G401 (cell line): ENCODE data around the gene CWF19L1. TPM values are rescaled to one million over a fixed set of nuclear protein-coding genes. Genes with fewer than 3 reads are reported as not detected.
"Not testable (repeated sequence)": the region's sequence is repeated elsewhere in the genome, so short reads cannot be mapped to it uniquely, and the experiment has no call there.

ENCODE experiments used
- DNase-seq: peaks from one replicate; pipeline ENCODE4 v3.0.0-alpha.2; 2015; ENCODE audit warnings: low spot score
- in situ Hi-C: cut with HindIII; loops from 2 replicates; pipeline ENCODE4 v1.10.0; 2016; ENCODE audit warnings: low sequenced_read_pairs, mixed read lengths
- total RNA-seq: library from RNA; depleted of rRNA; stranded (reverse); fragments of >200 nt; shearing (Covaris generic); gene quantifications from 2 replicates; pipeline ENCODE4 v1.2.3, GENCODE V29; 2014; rRNA removed

Gene CWF19L1
- 38.6 and 46.6 TPM in 2 replicates for total RNA-seq

DNA sequence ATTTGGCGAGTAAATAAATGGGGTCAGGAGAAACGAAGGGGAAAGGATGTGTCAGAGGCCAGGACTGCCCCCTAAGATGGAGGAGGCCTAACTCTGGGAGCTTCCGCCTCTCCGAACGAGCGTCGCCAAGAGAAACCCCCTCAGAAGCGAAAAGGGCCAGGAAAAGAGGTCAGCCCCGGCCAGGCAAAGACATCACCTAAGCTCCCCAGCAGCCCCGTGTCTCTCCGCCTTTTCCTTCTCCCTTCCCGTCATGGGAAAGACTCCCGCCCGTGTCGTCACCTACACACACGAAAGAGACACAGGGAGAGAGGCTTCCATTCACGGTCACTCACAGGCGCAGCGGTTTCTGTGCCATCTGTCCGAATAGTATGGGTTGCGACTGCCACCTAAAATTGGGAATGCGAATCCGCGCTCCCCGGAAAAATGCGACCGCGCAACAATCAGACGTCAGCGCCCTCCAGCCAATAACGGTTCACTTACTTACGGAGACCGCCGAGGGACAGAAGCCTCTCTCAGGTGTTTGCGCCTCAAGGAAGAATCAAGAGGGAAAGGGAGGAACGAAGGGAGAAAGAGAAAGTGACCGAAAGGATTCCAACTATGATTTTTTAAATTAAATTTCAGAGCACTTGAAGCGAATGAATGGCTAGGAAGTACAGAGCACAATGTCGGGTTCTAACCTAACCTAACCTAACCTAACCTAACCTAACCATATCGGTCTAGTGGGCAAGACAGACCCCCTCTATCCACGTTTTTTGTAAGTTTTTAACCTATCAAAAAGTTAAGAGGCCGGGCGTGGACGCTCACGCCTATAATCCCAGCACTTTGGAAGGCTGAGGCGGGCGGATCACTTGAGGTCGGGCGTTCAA is at the start of gene CWF19L1:
Gene CWF19L1 (minus strand): TSS at position 400 of the 866 bp plus-strand sequence. CDS start 45 bp downstream, at position 355.
- peak; percentile 89 for DNase-seq
- in situ Hi-C loops = no loop called here

DNA sequence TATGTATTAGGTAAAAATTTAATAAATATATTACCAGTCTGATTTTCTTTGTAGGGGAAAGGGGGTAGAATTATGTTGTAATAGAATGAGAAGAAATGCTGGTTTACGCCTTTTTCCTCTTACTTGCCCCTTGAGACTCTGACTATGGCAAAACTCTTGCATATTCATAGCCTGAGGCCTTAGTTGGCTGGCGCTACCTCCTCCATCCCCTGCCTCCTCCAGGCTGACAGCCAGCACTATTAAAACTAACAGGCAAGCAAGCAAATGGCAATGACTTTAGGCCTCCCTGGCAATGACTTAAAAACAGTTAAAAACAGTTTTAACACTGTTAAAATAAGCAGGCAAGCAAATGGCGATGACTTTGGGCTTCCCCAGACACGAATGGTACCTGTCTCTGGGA is 48.2 kb upstream of the CWF19L1 start:
- in situ Hi-C loops = no loop called here
- no peak for DNase-seq

DNA sequence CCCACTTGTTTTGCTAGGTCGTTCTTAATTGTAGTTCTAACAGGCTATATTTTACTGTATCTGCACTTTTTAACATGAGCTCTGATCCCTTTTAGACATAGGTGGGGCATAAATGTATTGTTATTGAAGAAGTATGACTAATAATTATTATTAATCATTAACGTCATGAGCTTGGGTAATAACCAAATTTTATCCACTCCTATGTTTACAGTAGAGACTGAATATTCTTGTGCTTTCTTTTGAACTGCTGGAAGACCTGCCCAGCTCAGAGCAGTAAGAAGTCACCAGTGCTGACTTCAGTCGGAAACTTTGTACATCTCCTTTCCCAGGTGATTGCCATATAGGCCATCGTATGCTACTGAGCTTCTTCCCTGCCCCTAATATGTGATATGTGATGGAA is 43.9 kb upstream of the CWF19L1 start:
- no peak for DNase-seq
- in situ Hi-C loops = no loop called here

DNA sequence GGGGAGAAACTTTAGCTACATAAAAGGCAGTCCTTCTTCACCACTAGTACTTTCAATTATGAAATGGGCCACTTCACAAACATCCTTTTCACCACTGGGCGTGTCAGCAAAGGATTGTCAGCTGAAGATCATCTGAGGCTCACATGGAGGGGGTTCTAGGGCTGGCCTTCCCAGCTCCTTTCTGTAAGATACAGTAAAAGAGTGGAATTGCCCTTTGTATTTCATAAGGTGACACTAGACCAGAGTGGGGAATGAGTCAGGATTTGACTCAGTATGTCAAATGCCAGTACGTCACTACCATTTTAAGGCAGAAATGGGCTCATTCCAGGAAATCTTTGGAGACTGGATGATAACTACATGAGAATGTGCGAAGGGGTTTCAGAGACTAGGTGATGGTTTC is 40.2 kb upstream of the CWF19L1 start:
- no peak for DNase-seq
- in situ Hi-C loops = no loop called here

DNA sequence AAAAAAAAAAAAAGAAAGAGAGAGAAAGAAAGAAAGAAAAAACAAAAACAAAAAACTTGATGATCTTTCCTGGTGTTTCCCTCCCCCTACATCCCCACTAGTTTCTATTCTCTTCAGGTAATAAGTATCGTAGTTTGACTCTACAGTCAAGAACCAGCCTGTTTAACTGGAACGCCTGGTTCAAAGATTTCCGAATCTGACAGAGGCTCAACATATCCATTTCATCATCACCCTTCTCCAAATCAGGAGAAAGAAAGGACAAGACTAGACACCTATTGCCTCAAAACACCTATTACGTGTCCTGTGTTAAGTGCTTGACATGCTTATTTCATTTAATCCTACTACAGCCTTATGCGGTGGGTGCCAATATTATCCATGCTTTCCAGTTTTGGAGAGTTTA is 39.4 kb upstream of the CWF19L1 start:
- in situ Hi-C loops = no loop called here
- no peak for DNase-seq

GRCh38 chr10:100304414-100304813 is 37.0 kb upstream of the CWF19L1 start:
- no peak for DNase-seq
- in situ Hi-C loops = no loop called here

DNA sequence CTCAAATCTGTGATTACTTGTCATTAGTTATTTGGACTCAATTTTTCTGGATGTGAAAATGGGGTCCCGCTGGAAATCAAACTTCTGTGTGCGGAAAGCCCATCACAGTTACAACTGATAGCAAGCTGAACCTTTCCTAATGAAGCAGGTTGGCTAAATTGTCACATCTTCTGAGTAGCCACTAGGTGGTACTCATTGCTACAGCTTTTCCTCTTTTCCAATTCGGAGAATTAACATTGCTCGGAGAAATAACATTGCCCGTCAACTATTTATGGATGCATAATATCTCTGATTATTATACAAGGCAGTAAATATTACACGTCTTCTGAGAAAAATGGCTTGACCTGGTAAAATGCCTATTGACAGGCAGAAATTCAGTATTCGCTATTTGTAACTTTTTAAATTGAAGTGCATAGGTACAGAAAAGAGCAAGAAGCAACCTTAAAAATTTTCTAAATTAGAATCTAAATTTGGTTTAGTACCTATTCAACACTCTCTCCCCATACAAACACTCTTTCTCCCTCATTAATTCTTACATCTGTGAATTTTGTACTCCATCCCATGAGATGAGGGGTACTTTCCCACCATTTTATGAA is 36.4 kb upstream of the CWF19L1 start:
- DNase-seq = peak; percentile 47
- in situ Hi-C loops = no loop called here

DNA sequence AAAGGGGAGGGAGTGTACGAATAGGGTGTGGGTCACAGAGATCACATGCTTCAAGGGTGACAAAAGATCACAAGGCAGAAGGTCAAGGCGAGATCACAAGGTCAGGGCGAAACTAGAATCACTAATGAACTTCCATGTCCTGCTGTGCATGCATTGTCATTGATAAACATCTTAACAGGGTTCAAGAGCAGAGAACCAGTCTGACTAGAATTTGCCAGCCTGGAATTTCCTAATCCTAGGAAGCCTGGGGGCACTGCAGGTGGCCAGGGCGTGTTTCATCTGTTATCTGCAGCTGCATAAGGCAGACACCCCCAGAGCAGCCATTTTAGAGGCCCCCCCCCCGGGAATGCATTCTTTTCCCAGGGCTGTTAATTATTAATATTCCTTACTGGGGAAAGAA is 33.7 kb upstream of the CWF19L1 start:
- in situ Hi-C loops, DNase-seq: not testable (repeated sequence)

DNA sequence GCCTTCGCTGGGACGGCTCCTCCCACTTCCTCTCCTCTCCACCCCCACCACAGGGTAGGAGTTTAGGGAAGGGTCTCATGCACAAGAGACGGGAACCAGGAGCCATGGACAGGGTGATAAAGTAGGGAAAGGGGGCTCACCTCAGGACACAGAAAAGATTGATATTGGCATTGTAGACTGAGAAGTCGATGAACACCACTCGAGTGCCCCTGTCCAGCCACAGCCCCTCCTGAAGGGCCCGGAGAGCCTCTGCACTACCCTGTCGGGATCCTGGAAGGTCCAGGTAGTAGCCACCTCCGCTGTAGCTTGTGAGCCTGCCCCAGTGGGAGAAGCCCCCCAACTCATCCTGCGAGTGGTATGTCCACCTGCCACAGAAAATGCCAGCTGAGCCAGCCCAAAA is 29.8 kb upstream of the CWF19L1 start:
- DNase-seq = no peak
- in situ Hi-C loops = no loop called here

GRCh38 chr10:100293066-100293465 is 25.6 kb upstream of the CWF19L1 start:
- no peak for DNase-seq
- in situ Hi-C loops = no loop called here

- DNase-seq, in situ Hi-C loops: not testable (repeated sequence)
These were observed 24.9 kb upstream of the CWF19L1 start for GRCh38 chr10:100292300-100292699.

GRCh38 chr10:100291356-100291755 is 23.9 kb upstream of the CWF19L1 start:
- in situ Hi-C loops = no loop called here
- DNase-seq = no peak

- in situ Hi-C loops = no loop called here
- no peak for DNase-seq
These were observed 22.2 kb upstream of the CWF19L1 start for GRCh38 chr10:100289641-100290040.

DNA sequence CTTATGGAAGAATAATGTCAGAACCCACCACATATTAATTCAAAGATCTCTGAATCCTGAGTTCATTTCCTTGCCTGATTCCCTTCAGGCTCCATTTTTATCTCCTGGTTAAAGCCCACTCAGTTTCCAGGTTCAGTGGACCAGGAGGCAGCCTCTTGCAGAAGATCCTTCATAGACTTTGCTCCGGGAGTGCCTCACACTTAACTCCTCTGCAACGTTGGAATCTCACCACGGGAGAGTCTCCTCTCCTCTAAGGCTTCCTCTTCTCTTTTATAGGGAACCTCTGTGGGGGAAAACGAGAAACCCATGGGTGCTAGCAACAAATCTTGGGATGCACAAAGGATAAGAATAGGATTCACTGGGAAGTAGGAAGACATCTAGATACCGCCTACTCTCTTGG is 20.8 kb upstream of the CWF19L1 start:
- DNase-seq = no peak
- in situ Hi-C loops = no loop called here

DNA sequence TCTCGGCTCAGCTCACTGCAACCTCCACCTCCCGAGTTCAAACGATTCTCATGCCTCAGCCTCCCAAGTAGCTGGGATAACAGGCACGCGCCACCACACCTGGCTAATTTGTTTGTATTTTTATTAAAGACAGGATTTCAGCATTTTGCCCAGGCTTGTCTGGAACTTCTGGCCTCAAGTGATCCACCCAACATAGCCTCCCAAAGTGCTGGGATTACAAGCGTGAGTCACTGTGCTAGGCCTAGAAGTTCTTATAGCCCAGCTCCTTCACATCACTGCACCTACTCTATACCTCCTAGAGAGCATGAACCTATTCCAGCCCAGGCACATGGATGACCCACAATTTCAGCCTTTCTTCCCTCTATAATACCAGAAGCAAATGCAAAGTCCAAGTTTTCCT is 20.3 kb upstream of the CWF19L1 start:
- in situ Hi-C loops = no loop called here
- no peak for DNase-seq

GRCh38 chr10:100286051-100287033 is 18.9 kb upstream of the CWF19L1 start, which contains the start of gene BLOC1S2:
BLOC1S2 (minus strand) TSS chr10:100286680; CDS start chr10:100286659, 21 bp downstream.
- DNase-seq = peak; percentile 87
- in situ Hi-C loops = no loop called here

GRCh38 chr10:100285326-100285725 is 17.9 kb upstream of the CWF19L1 start:
- peak; percentile 9 for DNase-seq
- in situ Hi-C loops = not testable (repeated sequence)

DNA sequence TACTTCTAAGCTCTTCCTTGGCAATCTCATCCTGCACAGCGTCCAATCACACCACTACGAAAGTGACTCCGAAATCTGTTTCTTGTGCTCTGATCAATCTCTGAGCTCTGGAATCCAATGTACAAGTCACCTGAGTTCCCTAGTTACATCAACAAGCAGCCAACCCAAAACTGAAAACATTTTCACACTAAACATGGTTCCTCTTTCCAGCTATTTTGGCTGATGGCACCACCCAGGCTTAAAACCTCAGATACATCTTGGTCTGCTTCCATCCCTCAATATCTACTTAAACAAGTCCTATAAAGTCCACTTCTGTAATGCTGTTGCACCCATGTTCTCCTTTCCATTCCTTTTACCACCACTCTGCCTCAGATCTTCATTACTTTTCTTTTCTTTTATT is 15.5 kb upstream of the CWF19L1 start:
- in situ Hi-C loops = no loop called here
- no peak for DNase-seq

DNA sequence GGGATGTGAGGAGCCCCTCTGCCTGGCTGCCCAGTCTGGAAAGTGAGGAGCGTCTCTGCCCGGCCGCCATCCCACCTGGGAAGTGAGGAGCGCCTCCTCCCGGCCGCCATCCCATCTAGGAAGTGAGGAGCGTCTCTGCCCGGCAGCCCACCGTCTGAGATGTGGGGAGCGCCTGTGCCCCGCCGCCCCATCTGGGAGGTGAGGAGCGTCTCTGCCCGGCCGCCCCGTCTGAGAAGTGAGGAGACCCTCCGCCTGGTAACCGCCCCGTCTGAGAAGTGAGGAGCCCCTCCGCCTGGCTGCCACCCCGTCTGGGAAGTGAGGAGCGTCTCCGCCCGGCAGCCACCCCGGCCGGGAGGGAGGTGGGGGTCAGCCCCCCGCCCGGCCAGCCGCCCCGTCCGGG is 9.5 kb upstream of the CWF19L1 start:
- DNase-seq, in situ Hi-C loops: not testable (repeated sequence)
